ENCODE data around the gene RIOX2.

The RIOX2 gene

DNA sequence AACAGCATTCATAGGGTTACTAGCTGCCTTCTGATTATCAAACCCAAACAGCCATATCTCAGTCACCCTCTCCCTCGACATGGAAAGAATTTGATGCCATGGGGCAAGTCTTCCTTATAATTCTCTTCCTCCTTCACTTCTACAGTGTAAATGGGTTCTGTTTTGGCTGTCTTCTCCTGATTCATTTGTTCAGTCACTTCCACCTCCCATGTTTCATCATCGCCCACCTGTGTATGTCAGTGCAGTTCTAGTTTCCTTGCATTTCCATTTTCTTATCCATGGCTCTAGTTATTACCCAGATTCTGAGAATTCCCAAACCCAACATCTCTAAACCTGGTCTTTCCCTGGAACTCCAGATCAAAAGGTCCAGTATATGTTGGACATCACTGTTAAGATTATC is 41.0 kb downstream of the RIOX2 start:
- no peaks in the 10 kb centered on the region for H3K9me3 ChIP-seq (replicated peaks; ENCODE audit: insufficient read depth, low read length)

DNA sequence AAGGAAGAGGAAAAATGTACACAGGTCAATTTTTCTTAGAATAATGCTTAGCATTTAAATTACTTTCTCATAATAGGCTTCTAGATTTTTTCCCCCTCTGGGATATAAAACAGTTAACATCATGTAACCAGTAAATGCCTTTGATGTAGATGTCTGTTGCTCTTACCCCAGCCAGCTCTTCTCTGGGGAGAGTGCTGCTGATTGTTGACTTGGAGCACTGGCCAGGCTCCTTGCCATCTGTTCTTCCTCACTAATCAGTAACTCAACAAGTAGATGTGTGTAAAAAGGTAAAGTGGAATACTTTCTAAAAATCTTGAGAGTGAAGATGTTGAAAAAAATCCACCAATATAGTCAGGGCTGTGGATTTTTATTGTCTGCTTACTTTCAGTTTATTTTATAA is 42.2 kb downstream of the RIOX2 start:
- Histone ChIP-seq H3K36me3 (replicated peaks; ENCODE audit: insufficient read depth, low read length) (no peaks in the 10 kb centered on the region), H3F3A (ENCODE audit: insufficient read depth, low read length) (no peaks in the 10 kb centered on the region), H4K20me1 (ENCODE audit: insufficient read depth, low read length) (no peaks in the 10 kb centered on the region), H3K4me1 (ENCODE audit: low read length) (no peaks in the 10 kb centered on the region), H3K4me2 (ENCODE audit: low read depth, low read length) (no peak overlapping the region), H3K4me3 (ENCODE audit: low read length) (no peak overlapping the region), H3K27ac (ENCODE audit: low read length) (no peak overlapping the region), H3K79me2 (ENCODE audit: low read length) (no peaks in the 10 kb centered on the region), H3K9me3 (replicated peaks; ENCODE audit: insufficient read depth, low read length) (no peaks in the 10 kb centered on the region), H3K9me2 (replicated peaks; ENCODE audit: insufficient read depth, low read length) (no peaks in the 10 kb centered on the region), H3K27me3 (replicated peaks; ENCODE audit: insufficient read depth, low read length) (no peaks in the 10 kb centered on the region), H2AFZ (ENCODE audit: low read length) (no peak overlapping the region), H3K9ac (ENCODE audit: low read length) (no peak overlapping the region)
- DNase-seq: no peak
- no peak for TF ChIP-seq EZH2phosphoT487 (IDR thresholded peaks at IDR 0.05; ENCODE audit: low read length)
- no peak for TF ChIP-seq EZH2 (optimal IDR thresholded peaks at IDR 0.05; ENCODE audit: low read depth, low read length)
- TF ChIP-seq, protein P1, sequence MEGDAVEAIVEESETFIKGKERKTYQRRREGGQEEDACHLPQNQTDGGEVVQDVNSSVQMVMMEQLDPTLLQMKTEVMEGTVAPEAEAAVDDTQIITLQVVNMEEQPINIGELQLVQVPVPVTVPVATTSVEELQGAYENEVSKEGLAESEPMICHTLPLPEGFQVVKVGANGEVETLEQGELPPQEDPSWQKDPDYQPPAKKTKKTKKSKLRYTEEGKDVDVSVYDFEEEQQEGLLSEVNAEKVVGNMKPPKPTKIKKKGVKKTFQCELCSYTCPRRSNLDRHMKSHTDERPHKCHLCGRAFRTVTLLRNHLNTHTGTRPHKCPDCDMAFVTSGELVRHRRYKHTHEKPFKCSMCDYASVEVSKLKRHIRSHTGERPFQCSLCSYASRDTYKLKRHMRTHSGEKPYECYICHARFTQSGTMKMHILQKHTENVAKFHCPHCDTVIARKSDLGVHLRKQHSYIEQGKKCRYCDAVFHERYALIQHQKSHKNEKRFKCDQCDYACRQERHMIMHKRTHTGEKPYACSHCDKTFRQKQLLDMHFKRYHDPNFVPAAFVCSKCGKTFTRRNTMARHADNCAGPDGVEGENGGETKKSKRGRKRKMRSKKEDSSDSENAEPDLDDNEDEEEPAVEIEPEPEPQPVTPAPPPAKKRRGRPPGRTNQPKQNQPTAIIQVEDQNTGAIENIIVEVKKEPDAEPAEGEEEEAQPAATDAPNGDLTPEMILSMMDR (IDR thresholded peaks at IDR 0.05; ENCODE audit: low read length): no peak

More for the DNA sequence above, 41.0 kb downstream of the RIOX2 start:
- no peaks in the 10 kb centered on the region for H4K20me1 ChIP-seq (ENCODE audit: insufficient read depth, low read length)
- H2AFZ ChIP-seq (ENCODE audit: low read length): no peak overlapping the region
- DNase-seq: no peak
- no peak overlapping the region for H3K4me3 ChIP-seq (ENCODE audit: low read length)
- no peak for TF ChIP-seq EZH2 (optimal IDR thresholded peaks at IDR 0.05; ENCODE audit: low read depth, low read length)
- no peak for TF ChIP-seq EZH2phosphoT487 (IDR thresholded peaks at IDR 0.05; ENCODE audit: low read length)
- TF ChIP-seq, protein P1 (IDR thresholded peaks at IDR 0.05; ENCODE audit: low read length): no peak
- H3K36me3 ChIP-seq (replicated peaks; ENCODE audit: insufficient read depth, low read length): no peaks in the 10 kb centered on the region
- no peaks in the 10 kb centered on the region for H3K79me2 ChIP-seq (ENCODE audit: low read length)
- H3K4me1 ChIP-seq (ENCODE audit: low read length): no peaks in the 10 kb centered on the region
- H3F3A ChIP-seq (ENCODE audit: insufficient read depth, low read length): no peaks in the 10 kb centered on the region
- no peaks in the 10 kb centered on the region for H3K9me2 ChIP-seq (replicated peaks; ENCODE audit: insufficient read depth, low read length)
- no peak overlapping the region for H3K27ac ChIP-seq (ENCODE audit: low read length)
- no peak overlapping the region for H3K9ac ChIP-seq (ENCODE audit: low read length)
- H3K27me3 ChIP-seq (replicated peaks; ENCODE audit: insufficient read depth, low read length): no peaks in the 10 kb centered on the region
- H3K4me2 ChIP-seq (ENCODE audit: low read depth, low read length): no peak overlapping the region

DNA sequence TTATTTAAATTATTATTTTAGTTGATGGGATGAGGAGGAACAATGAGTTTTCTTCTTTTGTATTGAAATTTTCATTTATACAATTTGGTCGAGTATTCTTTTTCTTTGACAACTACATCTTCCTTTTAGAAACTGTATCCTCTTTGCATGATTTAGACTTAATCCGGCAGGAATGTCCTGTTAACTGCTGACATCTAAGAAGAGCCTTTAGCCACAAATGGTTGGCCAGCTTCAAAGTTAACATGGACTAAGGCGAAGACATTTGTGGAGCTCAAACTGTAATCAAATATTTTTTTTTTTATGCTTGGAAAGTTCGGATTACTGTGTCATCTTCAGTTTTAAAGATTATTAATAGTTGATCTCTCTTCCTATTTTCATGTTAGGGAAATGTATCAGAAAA is 43.2 kb downstream of the RIOX2 start:
- Histone ChIP-seq H3K79me2 (ENCODE audit: low read length) (no peaks in the 10 kb centered on the region), H3K9ac (ENCODE audit: low read length) (no peak overlapping the region), H3K4me2 (ENCODE audit: low read depth, low read length) (no peak overlapping the region), H3K9me3 (replicated peaks; ENCODE audit: insufficient read depth, low read length) (no peaks in the 10 kb centered on the region), H3K4me3 (ENCODE audit: low read length) (no peak overlapping the region), H4K20me1 (ENCODE audit: insufficient read depth, low read length) (no peaks in the 10 kb centered on the region), H3K36me3 (replicated peaks; ENCODE audit: insufficient read depth, low read length) (0 out of 2 replicates have a peak, but pooled peaks cover under 1% of the 10 kb centered on the region), H3K4me1 (ENCODE audit: low read length) (no peaks in the 10 kb centered on the region), H2AFZ (ENCODE audit: low read length) (no peak overlapping the region), H3K27me3 (replicated peaks; ENCODE audit: insufficient read depth, low read length) (no peaks in the 10 kb centered on the region), H3K9me2 (replicated peaks; ENCODE audit: insufficient read depth, low read length) (no peaks in the 10 kb centered on the region), H3K27ac (ENCODE audit: low read length) (no peak overlapping the region), H3F3A (ENCODE audit: insufficient read depth, low read length) (no peaks in the 10 kb centered on the region)
- TF ChIP-seq EZH2phosphoT487 (IDR thresholded peaks at IDR 0.05; ENCODE audit: low read length): no peak
- no peak for TF ChIP-seq EZH2 (optimal IDR thresholded peaks at IDR 0.05; ENCODE audit: low read depth, low read length)
- TF ChIP-seq, protein P1 (IDR thresholded peaks at IDR 0.05; ENCODE audit: low read length): no peak
- DNase-seq: no peak
